Measurements from ENCODE around the gene MID1.

Gene MID1

GRCh38 chrX:10399043-10399741 is 221.2 kb downstream of the MID1 start:
- no peaks in the 10 kb centered on the region for H3K4me1 ChIP-seq (ENCODE audit: insufficient read depth, low read length)
- no peaks in the 10 kb centered on the region for H3K27me3 ChIP-seq (ENCODE audit: insufficient read depth, low read length)
- H3K4me3 ChIP-seq (ENCODE audit: low read length), result no peak overlapping the region
- no peak overlapping the region for H3K27ac ChIP-seq (ENCODE audit: low read depth, low read length)
- H3K36me3 ChIP-seq (ENCODE audit: insufficient read depth, low read length), result no peaks in the 10 kb centered on the region
- H3K9me3 ChIP-seq (ENCODE audit: insufficient read depth, low read depth, low read length), result no peaks in the 10 kb centered on the region
- H3K9ac ChIP-seq (ENCODE audit: low read depth, low read length), result no peak overlapping the region

GRCh38 chrX:10398215-10398614 is 222.2 kb downstream of the MID1 start:
- H3K27me3 ChIP-seq (ENCODE audit: insufficient read depth, low read length), result no peaks in the 10 kb centered on the region
- 27% methylated on average over 2 of the region's 2 CpGs for WGBS
- no peak overlapping the region for H3K4me3 ChIP-seq (ENCODE audit: low read length)
- H3K27ac ChIP-seq (ENCODE audit: low read depth, low read length), result no peak overlapping the region
- no peaks in the 10 kb centered on the region for H3K9me3 ChIP-seq (ENCODE audit: insufficient read depth, low read depth, low read length)
- H3K9ac ChIP-seq (ENCODE audit: low read depth, low read length), result no peak overlapping the region
- H3K4me1 ChIP-seq (ENCODE audit: insufficient read depth, low read length), result no peaks in the 10 kb centered on the region
- no peaks in the 10 kb centered on the region for H3K36me3 ChIP-seq (ENCODE audit: insufficient read depth, low read length)

- Histone ChIP-seq H3K27ac (ENCODE audit: low read depth, low read length) (no peak overlapping the region), H3K9ac (ENCODE audit: low read depth, low read length) (no peak overlapping the region), H3K36me3 (ENCODE audit: insufficient read depth, low read length) (no peaks in the 10 kb centered on the region), H3K9me3 (ENCODE audit: insufficient read depth, low read depth, low read length) (no peaks in the 10 kb centered on the region), H3K4me1 (ENCODE audit: insufficient read depth, low read length) (no peaks in the 10 kb centered on the region), H3K27me3 (ENCODE audit: insufficient read depth, low read length) (no peaks in the 10 kb centered on the region), H3K4me3 (ENCODE audit: low read length) (no peak overlapping the region)
- 100% methylated on average over 3 of the region's 3 CpGs for WGBS
Measured at GRCh38 chrX:10397349-10397748, 223.0 kb downstream of the MID1 start.

- no peaks in the 10 kb centered on the region for H3K27me3 ChIP-seq (ENCODE audit: insufficient read depth, low read length)
- H3K9ac ChIP-seq (ENCODE audit: low read depth, low read length), result no peak overlapping the region
- no peaks in the 10 kb centered on the region for H3K4me1 ChIP-seq (ENCODE audit: insufficient read depth, low read length)
- H3K9me3 ChIP-seq (ENCODE audit: insufficient read depth, low read depth, low read length), result no peaks in the 10 kb centered on the region
- WGBS, result 91% methylated on average over 6 of the region's 6 CpGs
- H3K4me3 ChIP-seq (ENCODE audit: low read length), result no peak overlapping the region
- H3K36me3 ChIP-seq (ENCODE audit: insufficient read depth, low read length), result no peaks in the 10 kb centered on the region
- no peak overlapping the region for H3K27ac ChIP-seq (ENCODE audit: low read depth, low read length)
Measured at GRCh38 chrX:10395643-10396042, 224.7 kb downstream of the MID1 start.

Measured in HUES64 (cell line).